HL-60/S4 treated with phorbol 12-myristate 13-acetate at 8.2 ng/mL for 4 days and 3 days (cell line): ENCODE data around the gene GLIPR2.
"Not testable (repeated sequence)": the region's sequence is repeated elsewhere in the genome, so short reads cannot be mapped to it uniquely, and the experiment has no call there.

Experiments used
- in situ Hi-C: fragments of 300-500 bp; cut with MboI; formaldehyde crosslinking; loops from 2 replicates; pipeline ENCODE4 v1.15.0; 2022; ENCODE audit warnings: low sequenced_read_pairs

The GLIPR2 gene

DNA sequence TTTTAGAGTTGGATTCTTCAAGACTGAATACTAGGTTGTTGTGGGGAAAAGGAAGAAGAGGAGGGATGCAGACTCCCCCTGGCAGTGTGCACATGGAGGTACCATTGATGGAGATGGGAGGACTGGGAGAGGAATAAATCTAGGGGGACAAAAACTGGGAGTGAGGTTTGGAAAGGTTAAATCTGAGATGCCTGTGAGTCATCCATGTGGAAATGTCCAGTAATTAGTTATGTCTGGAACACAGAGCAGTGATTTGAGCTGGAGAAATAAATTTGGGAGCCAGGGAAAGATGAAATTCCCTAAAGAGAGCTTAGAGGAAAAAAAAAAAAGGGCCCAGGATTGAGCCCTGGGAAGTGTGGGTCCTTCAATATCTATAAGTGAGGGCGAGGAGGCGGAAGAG, 24.7 kb downstream of the GLIPR2 start:
- in situ Hi-C loops = loop anchor here (10.0 kb wide), 1 partner anchor 56 kb away; no protein-coding TSS in a partner anchor

- in situ Hi-C loops = loop anchor here (10.0 kb wide), 1 partner anchor 57 kb away; no protein-coding TSS in a partner anchor
Observed at GRCh38 chr9:36162211-36162738, 25.7 kb downstream of the GLIPR2 start.

- in situ Hi-C loops = loop anchor here (10.0 kb wide), 1 partner anchor 58 kb away; no protein-coding TSS in a partner anchor
Observed at GRCh38 chr9:36163049-36163785, 26.7 kb downstream of the GLIPR2 start.

DNA sequence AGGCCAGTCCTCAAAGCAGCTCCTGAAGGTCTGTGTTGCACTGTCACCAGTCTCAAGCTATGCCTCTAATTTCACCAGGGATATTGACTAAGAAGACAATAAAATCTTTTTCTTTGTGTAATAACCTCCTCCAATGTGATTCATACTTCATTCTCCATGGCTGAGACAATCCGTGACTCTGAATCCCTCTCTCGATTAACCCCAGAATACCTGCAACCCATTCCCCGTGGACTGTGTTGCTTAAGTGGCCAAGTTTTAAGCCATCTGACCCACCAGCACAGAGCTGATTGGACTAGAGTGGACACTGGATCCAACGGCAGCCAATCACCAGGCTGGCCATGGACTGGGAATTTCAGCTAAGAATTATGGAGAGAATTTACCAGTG, 27.2 kb downstream of the GLIPR2 start:
- in situ Hi-C loops = loop anchor here (10.0 kb wide), 1 partner anchor 59 kb away; no protein-coding TSS in a partner anchor

GRCh38 chr9:36164372-36164771, 27.8 kb downstream of the GLIPR2 start:
- in situ Hi-C loops = loop anchor here (10.0 kb wide), 1 partner anchor 60 kb away; no protein-coding TSS in a partner anchor

- in situ Hi-C loops = loop anchor here (10.0 kb wide), 1 partner anchor 60 kb away; no protein-coding TSS in a partner anchor
Observed at GRCh38 chr9:36164989-36165388, 28.5 kb downstream of the GLIPR2 start.

DNA sequence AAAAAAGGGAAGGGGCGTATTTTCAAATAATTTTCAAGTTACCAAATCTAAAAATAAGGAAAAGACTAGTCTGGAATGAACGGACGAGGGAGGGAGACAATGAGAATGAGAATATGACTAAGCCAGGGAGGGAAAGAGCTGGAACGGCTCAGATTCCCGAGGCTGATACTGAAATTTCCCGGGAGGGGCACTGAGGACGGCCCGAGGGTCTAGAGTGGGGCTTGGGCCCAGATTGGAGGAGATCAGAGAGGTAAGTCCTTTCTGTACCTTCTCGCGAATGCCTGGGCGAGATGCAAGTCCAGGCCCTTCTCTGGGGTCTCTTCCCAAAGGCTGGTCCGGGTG, 29.3 kb downstream of the GLIPR2 start:
- in situ Hi-C loops = loop anchor here (10.0 kb wide), 1 partner anchor 61 kb away; no protein-coding TSS in a partner anchor

GRCh38 chr9:36166168-36166927, 29.8 kb downstream of the GLIPR2 start:
- in situ Hi-C loops = loop anchor here (10.0 kb wide), 1 partner anchor 62 kb away; no protein-coding TSS in a partner anchor

DNA sequence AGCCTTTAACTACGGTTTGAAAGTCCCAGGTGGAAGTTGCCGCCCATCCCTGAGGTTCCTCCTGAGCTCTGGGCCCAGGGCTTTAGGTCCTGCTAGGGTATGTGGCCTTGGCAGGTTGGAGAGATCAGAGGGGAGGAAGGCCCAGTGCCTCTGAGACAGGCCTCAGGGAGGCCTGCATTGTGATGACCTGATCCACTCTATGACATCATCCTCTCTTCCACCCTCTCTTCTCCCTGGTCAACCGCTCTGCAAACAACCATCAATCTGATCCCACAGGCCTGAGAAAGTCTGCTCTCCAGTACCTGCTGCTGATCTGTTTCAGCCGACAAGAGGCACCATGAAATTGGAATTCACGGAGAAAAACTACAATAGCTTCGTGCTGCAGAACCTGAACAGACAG, 32.6 kb downstream of the GLIPR2 start, which contains the start of gene CCIN:
Gene CCIN (plus strand): TSS at position 223 of the 400 bp plus-strand sequence. CDS start 115 bp downstream, at position 338.
- in situ Hi-C loops = loop anchor here (10.0 kb wide), 1 partner anchor 64 kb away; no protein-coding TSS in a partner anchor

DNA sequence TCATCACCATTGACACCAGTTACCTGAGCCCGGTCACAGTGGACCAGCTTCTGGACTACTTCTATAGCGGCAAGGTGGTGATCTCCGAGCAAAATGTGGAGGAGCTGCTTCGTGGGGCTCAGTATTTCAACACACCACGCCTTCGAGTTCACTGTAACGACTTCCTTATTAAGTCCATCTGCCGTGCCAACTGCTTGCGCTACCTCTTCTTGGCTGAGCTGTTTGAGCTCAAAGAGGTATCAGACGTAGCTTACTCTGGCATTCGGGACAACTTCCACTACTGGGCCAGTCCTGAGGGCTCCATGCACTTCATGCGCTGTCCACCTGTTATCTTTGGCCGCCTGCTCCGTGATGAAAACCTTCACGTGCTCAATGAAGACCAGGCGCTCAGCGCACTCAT, 33.2 kb downstream of the GLIPR2 start:
- in situ Hi-C loops = loop anchor here (10.0 kb wide), 1 partner anchor 65 kb away; no protein-coding TSS in a partner anchor

DNA sequence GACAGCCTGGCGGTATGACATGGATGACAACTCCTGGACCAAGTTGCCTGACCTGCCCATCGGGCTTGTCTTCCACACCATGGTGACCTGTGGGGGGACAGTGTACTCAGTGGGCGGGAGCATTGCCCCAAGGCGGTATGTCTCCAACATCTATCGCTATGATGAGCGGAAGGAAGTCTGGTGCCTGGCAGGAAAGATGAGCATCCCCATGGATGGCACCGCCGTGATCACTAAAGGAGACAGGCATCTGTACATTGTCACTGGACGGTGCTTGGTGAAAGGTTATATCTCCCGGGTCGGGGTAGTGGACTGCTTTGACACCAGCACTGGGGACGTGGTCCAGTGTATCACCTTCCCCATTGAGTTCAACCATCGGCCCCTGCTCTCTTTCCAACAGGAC, 34.0 kb downstream of the GLIPR2 start:
- in situ Hi-C loops = no loop called here

DNA sequence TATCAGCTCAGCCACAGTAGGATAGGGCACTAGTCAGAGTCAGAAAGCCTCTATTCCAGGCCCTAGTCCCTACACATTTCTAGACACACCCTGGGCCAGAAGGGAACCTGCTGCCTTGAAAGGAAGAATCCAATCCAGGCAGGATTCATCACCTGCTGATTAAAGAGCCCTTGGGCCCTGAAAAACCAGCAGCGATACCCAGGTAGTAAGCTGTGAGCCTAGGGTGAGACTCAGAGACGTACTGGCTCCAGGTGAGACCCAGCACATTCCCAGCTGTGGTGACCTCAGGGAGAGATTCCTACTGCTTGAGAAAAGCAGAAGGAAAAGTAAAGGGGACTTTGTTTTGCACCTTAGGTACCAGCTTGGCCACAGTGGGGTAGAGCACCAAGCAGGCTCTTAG, 37.3 kb downstream of the GLIPR2 start:
- in situ Hi-C loops = no loop called here

- in situ Hi-C loops = no loop called here
Observed at GRCh38 chr9:36174271-36174670, 37.7 kb downstream of the GLIPR2 start.

DNA sequence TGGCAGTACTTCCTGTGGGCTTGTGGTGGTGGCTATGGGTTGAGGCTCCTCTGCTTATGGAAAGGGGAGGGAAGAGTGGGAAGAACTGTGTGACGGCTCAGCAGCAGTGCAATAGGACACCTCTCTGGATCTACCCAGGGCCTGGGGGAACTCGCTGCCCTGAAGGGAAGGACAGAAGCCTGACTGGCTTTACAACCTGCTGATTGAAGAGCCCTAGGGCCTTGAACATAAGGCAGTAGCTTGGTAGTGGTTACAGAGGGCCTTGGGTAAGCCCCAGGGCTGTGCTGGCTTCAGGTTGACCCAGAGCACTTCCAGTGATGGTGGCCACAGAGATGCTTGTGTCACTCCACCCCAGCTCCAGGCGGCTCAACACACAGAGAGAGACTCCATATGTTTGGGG, 38.2 kb downstream of the GLIPR2 start:
- in situ Hi-C loops = no loop called here

- in situ Hi-C loops = not testable (repeated sequence)
Observed at GRCh38 chr9:36175209-36175608, 38.7 kb downstream of the GLIPR2 start.

DNA sequence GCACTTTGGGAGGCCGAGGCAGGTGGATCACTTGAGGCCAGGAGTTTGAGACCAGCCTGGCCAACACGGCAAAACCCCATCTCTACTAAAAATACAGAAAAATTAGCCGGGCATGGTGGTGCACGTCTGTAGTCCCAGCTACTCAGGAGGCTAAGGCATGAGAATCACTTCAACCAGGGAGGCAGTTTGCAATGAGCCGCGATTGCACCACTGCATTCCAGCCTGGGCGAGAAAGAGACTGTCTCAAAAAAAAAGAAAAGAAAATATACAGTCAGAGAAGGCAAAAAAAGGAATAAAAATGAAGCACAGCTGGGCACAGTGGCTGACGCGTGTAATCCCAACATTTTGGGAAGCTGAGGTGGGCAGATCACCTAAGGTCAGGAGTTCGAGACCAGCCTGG, 40.0 kb downstream of the GLIPR2 start:
- in situ Hi-C loops = not testable (repeated sequence)

GRCh38 chr9:36177571-36177970, 41.0 kb downstream of the GLIPR2 start:
- in situ Hi-C loops = no loop called here

DNA sequence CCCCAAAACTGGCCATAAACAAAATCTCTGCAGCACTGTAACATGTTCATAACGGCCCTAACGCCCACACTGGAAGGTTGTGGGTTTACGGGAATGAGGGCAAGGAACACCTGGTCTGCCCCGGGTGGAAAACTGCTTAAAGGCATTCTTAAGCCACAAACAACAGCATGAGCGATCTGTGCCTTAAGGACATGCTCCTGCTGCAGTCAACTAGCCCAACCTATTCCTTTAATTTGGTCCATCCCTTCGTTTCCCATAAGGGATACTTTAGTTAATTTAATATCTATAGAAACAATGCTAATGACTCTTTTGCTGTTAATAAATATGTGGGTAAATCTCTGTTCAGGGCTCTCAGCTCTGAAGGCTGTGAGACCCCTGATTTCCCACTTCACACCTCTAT, 43.7 kb downstream of the GLIPR2 start:
- in situ Hi-C loops = not testable (repeated sequence)

DNA sequence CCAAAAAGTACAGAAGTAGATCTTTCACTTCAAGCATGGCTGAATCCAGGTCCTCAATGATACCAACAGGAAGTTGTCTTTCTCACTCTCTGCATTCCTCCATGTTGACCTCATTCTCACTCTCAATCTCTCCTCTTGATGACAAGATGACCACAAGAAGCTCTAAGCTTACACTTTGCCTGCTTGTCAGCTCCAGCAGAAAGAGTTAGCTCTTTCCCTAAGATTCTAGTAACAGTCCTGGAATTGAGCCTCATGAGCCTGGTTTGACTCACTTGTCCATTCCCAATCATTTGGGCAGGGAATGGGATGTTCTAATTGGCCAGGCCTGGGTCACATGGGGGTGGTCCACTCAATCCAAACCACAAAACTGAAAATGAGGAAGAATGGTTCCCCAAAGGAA, 50.9 kb downstream of the GLIPR2 start:
- in situ Hi-C loops = no loop called here

GRCh38 chr9:36188212-36188611, 51.7 kb downstream of the GLIPR2 start:
- in situ Hi-C loops = no loop called here

DNA sequence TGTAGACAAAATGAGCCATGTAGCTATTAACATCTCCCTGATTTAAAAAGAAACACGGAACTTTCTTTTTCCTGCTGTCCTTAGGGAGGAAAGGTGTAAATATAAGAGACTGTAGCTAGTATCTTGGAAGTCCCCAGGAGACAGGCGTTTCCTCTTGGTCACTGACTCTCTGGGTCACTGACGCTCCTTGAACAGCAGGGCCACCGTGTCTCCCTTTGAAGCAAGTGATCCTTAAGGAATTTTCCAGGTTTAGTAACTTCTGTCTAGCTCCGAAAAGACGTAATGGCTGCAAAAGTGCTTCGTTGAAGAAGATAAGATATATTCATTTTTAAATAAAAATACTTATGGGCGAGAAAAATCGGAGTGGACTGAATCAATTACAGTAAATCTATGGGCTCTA, 53.4 kb downstream of the GLIPR2 start:
- in situ Hi-C loops = no loop called here
